ENCODE measurements around the gene SORCS2. TPM values are rescaled to one million over a fixed set of nuclear protein-coding genes. Genes with fewer than 3 reads are reported as not detected.

Gene SORCS2
- total RNA-seq, 1 experiment from 2014 or later, result not detected

DNA sequence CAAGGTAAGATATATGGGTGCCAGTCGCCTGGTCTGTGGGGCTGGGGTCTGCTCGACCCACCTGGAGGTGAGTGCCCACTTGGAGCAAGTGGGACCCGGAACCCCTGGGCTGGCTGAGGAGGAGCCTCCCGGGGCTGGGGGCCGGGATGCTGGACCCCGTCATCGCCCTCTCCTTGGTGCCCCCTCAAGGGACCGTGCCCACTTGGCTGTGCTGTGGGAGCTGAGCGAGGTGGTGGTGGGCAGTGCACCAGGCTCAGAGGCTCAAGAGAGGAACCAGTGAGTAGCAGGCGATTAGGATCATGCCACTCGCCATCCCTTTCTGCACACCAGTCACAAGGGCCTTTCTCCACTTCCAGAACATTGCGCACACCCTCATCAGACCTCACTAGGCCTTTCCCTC lies 446.2 kb downstream of the SORCS2 start:
- Mint-ChIP-seq H3K27me3 (ENCODE audit: unreplicated experiment) (peaks cover 47% of the 10 kb centered on the region), H3K4me3 (ENCODE audit: low read depth, unreplicated experiment) (no peak overlapping the region), H3K4me1 (ENCODE audit: low read depth, unreplicated experiment) (peaks cover 10% of the 10 kb centered on the region), H3K9me3 (ENCODE audit: low read depth, unreplicated experiment) (no peaks in the 10 kb centered on the region), H3K27ac (ENCODE audit: unreplicated experiment) (no peak overlapping the region), H3K36me3 (ENCODE audit: insufficient read depth, unreplicated experiment) (no peaks in the 10 kb centered on the region)
- BruUV-seq (replicated peaks), result no TSS peak
- no peak for DNase-seq
- CTCF ChIA-PET, result no interaction called here
- TF ChIP-seq, protein P1, sequence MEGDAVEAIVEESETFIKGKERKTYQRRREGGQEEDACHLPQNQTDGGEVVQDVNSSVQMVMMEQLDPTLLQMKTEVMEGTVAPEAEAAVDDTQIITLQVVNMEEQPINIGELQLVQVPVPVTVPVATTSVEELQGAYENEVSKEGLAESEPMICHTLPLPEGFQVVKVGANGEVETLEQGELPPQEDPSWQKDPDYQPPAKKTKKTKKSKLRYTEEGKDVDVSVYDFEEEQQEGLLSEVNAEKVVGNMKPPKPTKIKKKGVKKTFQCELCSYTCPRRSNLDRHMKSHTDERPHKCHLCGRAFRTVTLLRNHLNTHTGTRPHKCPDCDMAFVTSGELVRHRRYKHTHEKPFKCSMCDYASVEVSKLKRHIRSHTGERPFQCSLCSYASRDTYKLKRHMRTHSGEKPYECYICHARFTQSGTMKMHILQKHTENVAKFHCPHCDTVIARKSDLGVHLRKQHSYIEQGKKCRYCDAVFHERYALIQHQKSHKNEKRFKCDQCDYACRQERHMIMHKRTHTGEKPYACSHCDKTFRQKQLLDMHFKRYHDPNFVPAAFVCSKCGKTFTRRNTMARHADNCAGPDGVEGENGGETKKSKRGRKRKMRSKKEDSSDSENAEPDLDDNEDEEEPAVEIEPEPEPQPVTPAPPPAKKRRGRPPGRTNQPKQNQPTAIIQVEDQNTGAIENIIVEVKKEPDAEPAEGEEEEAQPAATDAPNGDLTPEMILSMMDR (IDR thresholded peaks at IDR 0.05; ENCODE audit: unreplicated experiment), result no peak
- intact Hi-C loops (cut with micrococcal nuclease; ENCODE audit: unreplicated experiment), result no loop called here

DNA sequence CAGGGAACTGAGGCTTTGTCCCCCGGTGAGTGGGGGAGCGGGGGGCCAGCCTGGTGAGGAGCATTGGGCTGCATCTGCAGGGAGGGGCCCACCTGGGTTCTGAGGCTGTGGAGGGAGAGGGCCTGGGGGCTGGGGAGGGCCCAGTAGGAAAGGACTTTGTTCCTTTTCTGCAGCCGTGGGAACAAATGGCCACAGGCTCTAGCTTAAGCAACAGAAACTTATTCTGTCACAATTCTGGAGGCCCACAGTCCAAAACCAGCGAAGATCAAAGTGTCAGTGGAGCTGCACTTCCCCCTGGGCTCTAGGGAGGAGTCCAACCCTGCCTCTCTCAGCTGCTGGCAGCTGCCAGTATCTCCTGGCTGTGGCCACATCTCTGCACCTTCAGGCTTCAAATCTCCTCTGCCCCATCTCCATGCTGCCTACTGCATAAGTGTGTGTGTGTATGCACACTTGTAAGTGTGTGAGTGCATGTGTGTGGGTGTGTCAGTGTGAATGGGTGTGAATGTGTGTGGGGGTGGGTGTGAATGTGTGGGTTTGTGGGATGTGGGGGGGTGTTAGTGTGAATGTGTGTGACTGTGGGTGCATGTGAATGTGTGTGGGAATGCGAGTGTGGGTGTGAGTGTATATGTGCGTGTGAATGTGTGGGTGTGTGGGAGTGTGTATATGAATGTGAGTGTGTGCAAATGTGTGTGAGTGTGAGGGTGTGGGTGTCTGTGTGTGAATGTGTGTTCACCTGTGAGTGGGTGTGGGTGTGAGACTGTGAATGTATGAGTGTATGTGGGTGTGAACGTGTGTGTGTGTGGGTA lies 446.8 kb downstream of the SORCS2 start:
- no peak overlapping the region for H3K4me3 Mint-ChIP-seq (ENCODE audit: low read depth, unreplicated experiment)
- no peak overlapping the region for H3K27ac Mint-ChIP-seq (ENCODE audit: unreplicated experiment)
- peaks cover 40% of the 10 kb centered on the region for H3K27me3 Mint-ChIP-seq (ENCODE audit: unreplicated experiment)
- peaks cover 10% of the 10 kb centered on the region for H3K4me1 Mint-ChIP-seq (ENCODE audit: low read depth, unreplicated experiment)
- H3K36me3 Mint-ChIP-seq (ENCODE audit: insufficient read depth, unreplicated experiment), result no peaks in the 10 kb centered on the region
- BruUV-seq (replicated peaks), result no TSS peak
- TF ChIP-seq, protein P1 (IDR thresholded peaks at IDR 0.05; ENCODE audit: unreplicated experiment), result no peak
- intact Hi-C loops (cut with micrococcal nuclease; ENCODE audit: unreplicated experiment), result no loop called here
- CTCF ChIA-PET, result no interaction called here
- no peaks in the 10 kb centered on the region for H3K9me3 Mint-ChIP-seq (ENCODE audit: low read depth, unreplicated experiment)
- no peak for DNase-seq

DNA sequence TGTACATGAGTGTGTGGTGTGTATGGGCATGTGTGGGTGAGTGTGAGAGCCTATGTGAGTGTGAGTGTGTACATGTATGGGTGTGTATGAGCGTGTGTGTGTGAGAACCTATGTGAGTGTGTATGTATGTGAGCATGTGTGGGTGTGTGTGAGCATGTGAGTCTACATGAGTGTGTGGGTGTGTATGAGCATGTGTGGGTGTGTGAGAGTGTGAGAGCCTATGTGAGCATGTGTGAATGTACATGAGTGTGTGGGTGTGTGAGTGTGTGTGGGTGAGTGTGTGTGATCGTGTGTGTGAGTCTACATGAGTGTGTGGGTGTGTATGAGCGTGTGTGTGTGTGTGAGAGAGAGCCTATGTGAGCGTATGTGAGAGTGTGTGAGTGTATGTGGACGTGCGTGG lies 447.8 kb downstream of the SORCS2 start:
- Mint-ChIP-seq H3K4me1 (ENCODE audit: low read depth, unreplicated experiment) (peaks cover 10% of the 10 kb centered on the region), H3K9me3 (ENCODE audit: low read depth, unreplicated experiment) (no peaks in the 10 kb centered on the region), H3K36me3 (ENCODE audit: insufficient read depth, unreplicated experiment) (no peaks in the 10 kb centered on the region), H3K27ac (ENCODE audit: unreplicated experiment) (no peak overlapping the region), H3K4me3 (ENCODE audit: low read depth, unreplicated experiment) (no peak overlapping the region), H3K27me3 (ENCODE audit: unreplicated experiment) (peaks cover 30% of the 10 kb centered on the region)
- no peak for DNase-seq
- BruUV-seq (replicated peaks), result no TSS peak
- TF ChIP-seq, protein P1 (IDR thresholded peaks at IDR 0.05; ENCODE audit: unreplicated experiment), result no peak
- intact Hi-C loops (cut with micrococcal nuclease; ENCODE audit: unreplicated experiment), result no loop called here
- CTCF ChIA-PET, result no interaction called here

DNA sequence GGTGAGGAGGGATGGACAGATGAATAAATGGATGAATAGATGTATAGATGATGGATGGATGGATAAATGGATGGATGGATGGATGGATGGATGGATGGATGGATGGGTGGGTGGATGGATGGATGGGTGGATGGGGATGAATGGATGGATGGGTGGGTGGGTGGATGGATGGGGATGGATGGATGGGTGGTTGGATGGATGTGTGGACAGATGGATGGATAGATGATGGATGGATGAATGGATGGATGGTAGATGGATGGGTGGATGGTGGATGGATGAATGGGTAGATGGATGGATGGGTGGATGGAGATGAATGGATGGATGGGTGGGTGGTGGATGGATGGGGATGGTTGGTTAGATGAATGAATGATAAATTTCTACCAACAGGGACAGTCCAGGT lies 449.4 kb downstream of the SORCS2 start:
- no peaks in the 10 kb centered on the region for H3K36me3 Mint-ChIP-seq (ENCODE audit: insufficient read depth, unreplicated experiment)
- no TSS peak for BruUV-seq (replicated peaks)
- no peak for DNase-seq
- intact Hi-C loops (cut with micrococcal nuclease; ENCODE audit: unreplicated experiment), result no loop called here
- H3K27ac Mint-ChIP-seq (ENCODE audit: unreplicated experiment), result no peak overlapping the region
- H3K27me3 Mint-ChIP-seq (ENCODE audit: unreplicated experiment), result peaks cover 22% of the 10 kb centered on the region
- TF ChIP-seq, protein P1 (IDR thresholded peaks at IDR 0.05; ENCODE audit: unreplicated experiment), result no peak
- no peaks in the 10 kb centered on the region for H3K9me3 Mint-ChIP-seq (ENCODE audit: low read depth, unreplicated experiment)
- H3K4me1 Mint-ChIP-seq (ENCODE audit: low read depth, unreplicated experiment), result no peaks in the 10 kb centered on the region
- no peak overlapping the region for H3K4me3 Mint-ChIP-seq (ENCODE audit: low read depth, unreplicated experiment)
- CTCF ChIA-PET, result interaction anchor here (0.7 kb wide), 1 partner anchor 14 kb away, joined by 5 read pairs; no protein-coding TSS in a partner anchor
